ENCODE results near the gene PYGM. TPM values are rescaled to one million over a fixed set of nuclear protein-coding genes. Genes with fewer than 3 reads are reported as not detected.

The PYGM gene
- total RNA-seq, 2 experiments from 2014 or later = 2.2 TPM

GRCh38 chr11:64734811-64735724 lies 24.7 kb downstream of the PYGM start:
- Histone ChIP-seq H3K36me3 (ENCODE audit: insufficient read depth, low read length) (peaks cover 89% of the 10 kb centered on the region), H3K9me2 (ENCODE audit: insufficient read depth, low read length) (no peaks in the 10 kb centered on the region), H3K4me1 (ENCODE audit: insufficient read depth, low read length, poor library complexity, severe bottlenecking) (no peaks in the 10 kb centered on the region), H3K9me3 (ENCODE audit: low read length) (no peaks in the 10 kb centered on the region), H3K79me2 (ENCODE audit: insufficient read depth, low read depth, low read length) (no peaks in the 10 kb centered on the region), H2AFZ (ENCODE audit: low read length) (no peak overlapping the region), H3K27ac (ENCODE audit: low read depth, low read length, poor library complexity, severe bottlenecking) (no peak overlapping the region), H3K4me3 (ENCODE audit: low read depth, low read length, poor library complexity, severe bottlenecking) (no peak overlapping the region), H3K4me2 (ENCODE audit: low read length) (no peak overlapping the region), H4K20me1 (ENCODE audit: insufficient read depth, low read length) (no peaks in the 10 kb centered on the region)
- no peak for DNase-seq (ENCODE audit: low spot score)
- TF ChIP-seq CTCF (conservative IDR thresholded peaks at IDR 0.05; ENCODE audit: low read length) (no peak), EZH2phosphoT487 (IDR thresholded peaks at IDR 0.05; ENCODE audit: borderline replicate concordance, low read depth, low read length) (no peak)
- intact Hi-C loops (cut with micrococcal nuclease; ENCODE audit: unreplicated experiment) = no loop called here
- CTCF ChIA-PET (ENCODE audit: unreplicated experiment) = no interaction called here
- POLR2A ChIA-PET = no interaction called here
- no TSS peak for BruUV-seq (replicated peaks)

GRCh38 chr11:64731601-64732000 lies 28.2 kb downstream of the PYGM start:
- Histone ChIP-seq H3K27ac (ENCODE audit: low read depth, low read length, poor library complexity, severe bottlenecking) (no peak overlapping the region), H3K36me3 (ENCODE audit: insufficient read depth, low read length) (peaks cover 81% of the 10 kb centered on the region), H4K20me1 (ENCODE audit: insufficient read depth, low read length) (no peaks in the 10 kb centered on the region), H2AFZ (ENCODE audit: low read length) (no peak overlapping the region), H3K9me3 (ENCODE audit: low read length) (no peaks in the 10 kb centered on the region), H3K4me3 (ENCODE audit: low read depth, low read length, poor library complexity, severe bottlenecking) (no peak overlapping the region), H3K4me2 (ENCODE audit: low read length) (no peak overlapping the region), H3K9me2 (ENCODE audit: insufficient read depth, low read length) (no peaks in the 10 kb centered on the region), H3K79me2 (ENCODE audit: insufficient read depth, low read depth, low read length) (no peaks in the 10 kb centered on the region), H3K4me1 (ENCODE audit: insufficient read depth, low read length, poor library complexity, severe bottlenecking) (no peaks in the 10 kb centered on the region)
- TF ChIP-seq CTCF (conservative IDR thresholded peaks at IDR 0.05; ENCODE audit: low read length) (no peak), EZH2phosphoT487 (IDR thresholded peaks at IDR 0.05; ENCODE audit: borderline replicate concordance, low read depth, low read length) (no peak)
- POLR2A ChIA-PET = no interaction called here
- DNase-seq (ENCODE audit: low spot score) = no peak
- intact Hi-C loops (cut with micrococcal nuclease; ENCODE audit: unreplicated experiment) = no loop called here
- no TSS peak for BruUV-seq (replicated peaks)
- CTCF ChIA-PET (ENCODE audit: unreplicated experiment) = no interaction called here

GRCh38 chr11:64729851-64730382 lies 29.9 kb downstream of the PYGM start:
- Histone ChIP-seq H3K9me3 (ENCODE audit: low read length) (no peaks in the 10 kb centered on the region), H3K4me2 (ENCODE audit: low read length) (no peak overlapping the region), H3K9me2 (ENCODE audit: insufficient read depth, low read length) (no peaks in the 10 kb centered on the region), H2AFZ (ENCODE audit: low read length) (no peak overlapping the region), H3K4me3 (ENCODE audit: low read depth, low read length, poor library complexity, severe bottlenecking) (no peak overlapping the region), H4K20me1 (ENCODE audit: insufficient read depth, low read length) (no peaks in the 10 kb centered on the region), H3K27ac (ENCODE audit: low read depth, low read length, poor library complexity, severe bottlenecking) (no peak overlapping the region), H3K36me3 (ENCODE audit: insufficient read depth, low read length) (peaks cover 64% of the 10 kb centered on the region), H3K79me2 (ENCODE audit: insufficient read depth, low read depth, low read length) (no peaks in the 10 kb centered on the region), H3K4me1 (ENCODE audit: insufficient read depth, low read length, poor library complexity, severe bottlenecking) (peaks cover 3% of the 10 kb centered on the region)
- TF ChIP-seq CTCF (conservative IDR thresholded peaks at IDR 0.05; ENCODE audit: low read length) (no peak), EZH2phosphoT487 (IDR thresholded peaks at IDR 0.05; ENCODE audit: borderline replicate concordance, low read depth, low read length) (no peak)
- intact Hi-C loops (cut with micrococcal nuclease; ENCODE audit: unreplicated experiment) = no loop called here
- ChIA-PET CTCF (ENCODE audit: unreplicated experiment) (no interaction called here), POLR2A (no interaction called here)
- BruUV-seq (replicated peaks) = no TSS peak
- DNase-seq (ENCODE audit: low spot score) = no peak

All from OCI-LY7 (cell line).